Measurements from ENCODE around the gene CBLB. TPM values are rescaled to one million over a fixed set of nuclear protein-coding genes. Genes with fewer than 3 reads are reported as not detected.

CBLB gene
- total and polyA plus RNA-seq, 2 of the 4 experiments (the other 2 are of a cell fraction) = 10.1 to 20.1 TPM

- no peak overlapping the region for H3K23ac ChIP-seq (ENCODE audit: low read depth, low read length)
- H2AFZ ChIP-seq (replicated peaks; ENCODE audit: low read length, poor library complexity) = no peak overlapping the region
Observed at GRCh38 chr3:105629718-105630117, 239.1 kb downstream of the CBLB start.

More at GRCh38 chr3:105629718-105630117, 239.1 kb downstream of the CBLB start:
- POLR2A ChIA-PET (ENCODE audit: unreplicated experiment) = no interaction called here
- Histone ChIP-seq H3K9ac (ENCODE audit: low read depth, low read length) (no peak overlapping the region), H2AK5ac (ENCODE audit: low read depth, low read length) (no peak overlapping the region), H3K4me2 (ENCODE audit: low read depth, low read length) (no peak overlapping the region), H3K27me3 (ENCODE audit: control insufficient read depth, insufficient read depth, low read length) (no peaks in the 10 kb centered on the region), H3K14ac (replicated peaks; ENCODE audit: low read depth, low read length) (no peak overlapping the region), H2BK5ac (ENCODE audit: low read depth, low read length, poor library complexity, severe bottlenecking) (no peak overlapping the region), H3K36me3 (ENCODE audit: control insufficient read depth, insufficient read depth, low read length) (no peaks in the 10 kb centered on the region), H3K56ac (ENCODE audit: extremely low read depth, insufficient read depth, low read length) (no peak overlapping the region), H3K18ac (ENCODE audit: low read depth, low read length) (no peak overlapping the region), H2BK15ac (ENCODE audit: low read depth, low read length) (no peak overlapping the region), H3K27ac (ENCODE audit: insufficient read depth, low read length) (no peak overlapping the region), H3K9me1 (ENCODE audit: insufficient read depth, low read length) (no peaks in the 10 kb centered on the region), H2AK9ac (replicated peaks; ENCODE audit: low read depth, low read length, poor library complexity) (no peak overlapping the region), H2BK120ac (ENCODE audit: low read depth, low read length) (no peak overlapping the region), H4K5ac (ENCODE audit: low read depth, low read length) (no peak overlapping the region), H3K4me3 (ENCODE audit: insufficient read depth, low read depth, low read length) (no peak overlapping the region), H3K4ac (ENCODE audit: low read depth, low read length) (no peak overlapping the region), H3K9me3 (ENCODE audit: control insufficient read depth, insufficient read depth, low read length) (no peaks in the 10 kb centered on the region), H3K4me1 (ENCODE audit: control insufficient read depth, insufficient read depth, low read length) (peaks cover 2% of the 10 kb centered on the region; the same call in 1 of the 2 replicates), H4K91ac (ENCODE audit: insufficient read depth, low read depth, low read length) (no peak overlapping the region), H4K8ac (ENCODE audit: low read depth in 2 of 2, low read length in 2 of 2) (no peak overlapping the region), H2BK20ac (ENCODE audit: low read depth, low read length) (no peak overlapping the region), H3K79me1 (ENCODE audit: low read depth in 1 of 2, low read length in 2 of 2) (no peaks in the 10 kb centered on the region), H4K20me1 (ENCODE audit: insufficient read depth, low read length) (no peaks in the 10 kb centered on the region)
- intact Hi-C loops (cut with micrococcal nuclease) = no loop called here
- ATAC-seq (ENCODE audit: low read depth) (peak; percentile 48; the same call in 1 of the 2 replicates), DNase-seq (peak; percentile 73)
- in situ Hi-C loops (cut with MboI; ENCODE audit: low sequenced_read_pairs) = no loop called here
- TF ChIP-seq CEBPB (IDR thresholded peaks at IDR 0.05; ENCODE audit: low read depth, low read length) (peak; percentile 47), CTCF (conservative IDR thresholded peaks at IDR 0.05; ENCODE audit: low read depth, low read length) (no peak)
- CTCF ChIA-PET = no interaction called here
- dilution Hi-C loops (cut with HindIII; ENCODE audit: low sequenced_read_pairs, unreplicated experiment) = no loop called here
- no TSS peak for BruUV-seq (replicated peaks)
